Breast epithelium (tissue), 4 donors: Measurements from ENCODE around the gene MDFI. TPM values are rescaled to one million over a fixed set of nuclear protein-coding genes. Genes with fewer than 3 reads are reported as not detected.

Experiments used
- DNase-seq, 2 donors: peaks; one replicate each; pipeline ENCODE4 v3.0.0-alpha.2; 2019; ENCODE audit warnings: low spot score in 2 of 2
- H3K27ac ChIP-seq, 2 donors: fragments of 200-600 bp; sonication (generic) in 1 of 2; one replicate each; pipeline ENCODE4 v1.5.1; 2016 to 2019; ENCODE audit warnings: mild to moderate bottlenecking in 1 of 2
- H3K27me3 ChIP-seq, 2 donors: fragments of 200-600 bp; sonication (generic) in 1 of 2; one replicate each; pipeline versions ENCODE4 v1.5.1 to v1.6.0; 2017 to 2019; ENCODE audit warnings: control low read depth in 1 of 2, mild to moderate bottlenecking in 1 of 2
- H3K36me3 ChIP-seq: fragments of 200-600 bp; one replicate; pipeline ENCODE4 v1.5.1; 2019
- H3K4me1 ChIP-seq, 2 donors: fragments of 200-600 bp; sonication (generic); one replicate each; pipeline ENCODE4 v1.5.1; 2016 to 2019; ENCODE audit warnings: control low read depth in 1 of 2
- H3K4me3 ChIP-seq, 3 donors: fragments of 200-600 bp; sonication (generic); 1 replicate in 2 of 3; 2 replicates in 1 of 3; pipeline ENCODE4 v1.5.1; 2016 to 2019; ENCODE audit warnings: mild to moderate bottlenecking in 3 of 3, moderate library complexity in 2 of 3
- H3K9me3 ChIP-seq, 2 donors: fragments of 200-600 bp; sonication (generic) in 1 of 2; one replicate each; pipeline ENCODE4 v1.5.1; 2016 to 2019; ENCODE audit warnings: control low read depth in 1 of 2
- CTCF ChIP-seq, 3 donors: fragments of 450-650 bp; IDR thresholded peaks; one replicate each; pipeline ENCODE4 v1.5.1; 2016 to 2017; ENCODE audit warnings: antibody characterized with exemption in 3 of 3, mild to moderate bottlenecking in 3 of 3, moderate library complexity in 3 of 3
- POLR2A ChIP-seq: fragments of 450-650 bp; IDR thresholded peaks from one replicate; pipeline ENCODE4 v1.6.1; 2016; ENCODE audit warnings: antibody characterized with exemption, mild to moderate bottlenecking, moderate library complexity
- POLR2AphosphoS5 ChIP-seq, 3 donors: sonication (generic); formaldehyde crosslinking; IDR thresholded peaks; one replicate each; pipeline ENCODE4 v1.6.1; 2017; ENCODE audit warnings: antibody characterized with exemption in 3 of 3
- intact Hi-C: fragments of 100-400 bp; cut with DNase I; formaldehyde crosslinking; loops from one replicate; pipeline ENCODE4 v1.15.1; 2023; ENCODE audit warnings: low total_unique reads
- total RNA-seq, 3 donors: library from RNA; depleted of rRNA; stranded (reverse); fragments of >200 nt; gene quantifications; one replicate each; pipeline ENCODE4 v1.1.0, GENCODE V29; 2016

The MDFI gene
- total RNA-seq, 3 donors from 2014 or later: 26.7 to 75.8 (median 36.1) TPM

GRCh38 chr6:41685641-41686380, 47.5 kb downstream of the MDFI start:
- no peak for DNase-seq
- TF ChIP-seq POLR2A: no peak
- no peak for TF ChIP-seq POLR2AphosphoS5 (IDR thresholded peaks at IDR 0.05)
- no peak for TF ChIP-seq CTCF (IDR thresholded peaks at IDR 0.05)
- no peaks in the 10 kb centered on the region for H3K4me1 ChIP-seq
- no peak overlapping the region for H3K27ac ChIP-seq
- H3K27me3 ChIP-seq: no peaks in the 10 kb centered on the region
- no peaks in the 10 kb centered on the region for H3K36me3 ChIP-seq
- H3K4me3 ChIP-seq: no peak overlapping the region
- no peaks in the 10 kb centered on the region for H3K9me3 ChIP-seq
- intact Hi-C loops: no loop called here

- Histone ChIP-seq H3K36me3 (no peaks in the 10 kb centered on the region), H3K9me3 (no peaks in the 10 kb centered on the region), H3K27ac (peak overlapping the region; percentile 52 to 55), H3K4me1 (no peaks in the 10 kb centered on the region), H3K4me3 (no peak overlapping the region), H3K27me3 (no peaks in the 10 kb centered on the region)
- intact Hi-C loops: no loop called here
- TF ChIP-seq CTCF (IDR thresholded peaks at IDR 0.05): no peak
- TF ChIP-seq POLR2AphosphoS5 (IDR thresholded peaks at IDR 0.05): no peak
- TF ChIP-seq POLR2A: no peak
- DNase-seq: no peak
Observed at GRCh38 chr6:41687501-41688175, 49.4 kb downstream of the MDFI start.

GRCh38 chr6:41688256-41688965, 50.1 kb downstream of the MDFI start:
- H3K27ac ChIP-seq: peak overlapping the region; percentile 71 to 74
- intact Hi-C loops: no loop called here
- H3K36me3 ChIP-seq: no peaks in the 10 kb centered on the region
- H3K4me1 ChIP-seq: peaks cover 0 to 6% of the 10 kb centered on the region in 2 donors
- peak in 1 of 2 donors; percentile 36 for DNase-seq
- no peaks in the 10 kb centered on the region for H3K27me3 ChIP-seq
- no peaks in the 10 kb centered on the region for H3K9me3 ChIP-seq
- H3K4me3 ChIP-seq: no peak overlapping the region
- TF ChIP-seq CTCF (IDR thresholded peaks at IDR 0.05): no peak
- TF ChIP-seq POLR2A: no peak
- TF ChIP-seq POLR2AphosphoS5 (IDR thresholded peaks at IDR 0.05): no peak

DNA sequence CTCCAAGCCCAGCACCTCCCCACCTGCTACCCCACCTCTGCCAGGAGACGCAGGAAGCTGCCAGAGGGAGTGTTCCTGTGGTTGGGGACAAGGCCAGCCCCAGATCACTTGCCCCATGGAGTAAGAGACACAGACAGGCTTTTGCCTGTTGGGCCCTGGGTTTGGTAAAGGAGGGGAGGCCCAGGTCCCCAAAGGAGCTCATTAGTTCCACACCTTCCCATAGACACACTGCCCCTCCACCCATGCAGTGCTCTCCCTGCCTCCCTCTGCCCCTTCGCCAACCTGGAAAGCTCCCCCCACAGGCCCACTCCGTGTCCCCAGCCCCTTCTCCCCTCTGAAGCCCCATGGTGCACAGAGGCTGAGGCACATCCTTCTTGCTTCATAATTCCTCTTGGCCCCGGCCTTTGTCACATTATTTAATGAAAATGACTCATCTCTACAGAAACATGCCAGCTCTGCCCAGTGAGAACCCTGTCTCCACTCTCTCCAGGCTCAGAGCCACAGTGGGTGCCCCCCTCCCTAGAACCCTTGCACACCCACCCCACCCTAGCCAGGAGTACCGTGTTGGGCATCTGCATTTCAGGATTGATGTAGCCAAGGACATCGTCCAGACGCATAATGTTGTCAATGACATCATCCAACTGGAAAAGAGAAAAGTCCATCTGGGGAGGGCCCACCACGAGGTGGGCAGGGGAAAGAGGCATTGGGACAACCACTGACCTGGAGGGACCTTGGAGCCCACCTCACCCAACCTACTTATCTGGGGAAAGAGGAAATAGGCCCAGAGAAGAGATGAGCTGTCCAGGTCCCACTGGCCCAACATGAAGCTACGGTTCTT, 51.1 kb downstream of the MDFI start:
- DNase-seq: peak; percentile 47 to 64
- peak overlapping the region; percentile 71 to 74 for H3K27ac ChIP-seq
- peaks cover 0 to 9% of the 10 kb centered on the region in 2 donors for H3K4me1 ChIP-seq
- H3K27me3 ChIP-seq: no peaks in the 10 kb centered on the region
- no peaks in the 10 kb centered on the region for H3K36me3 ChIP-seq
- intact Hi-C loops: no loop called here
- no peak overlapping the region for H3K4me3 ChIP-seq
- no peak for TF ChIP-seq POLR2AphosphoS5 (IDR thresholded peaks at IDR 0.05)
- TF ChIP-seq CTCF (IDR thresholded peaks at IDR 0.05): no peak
- no peak for TF ChIP-seq POLR2A
- H3K9me3 ChIP-seq: no peaks in the 10 kb centered on the region
